ENCODE data around the gene LTBP1.
"Not testable (repeated sequence)": the region's sequence is repeated elsewhere in the genome, so short reads cannot be mapped to it uniquely, and the experiment has no call there.

LTBP1 gene

DNA sequence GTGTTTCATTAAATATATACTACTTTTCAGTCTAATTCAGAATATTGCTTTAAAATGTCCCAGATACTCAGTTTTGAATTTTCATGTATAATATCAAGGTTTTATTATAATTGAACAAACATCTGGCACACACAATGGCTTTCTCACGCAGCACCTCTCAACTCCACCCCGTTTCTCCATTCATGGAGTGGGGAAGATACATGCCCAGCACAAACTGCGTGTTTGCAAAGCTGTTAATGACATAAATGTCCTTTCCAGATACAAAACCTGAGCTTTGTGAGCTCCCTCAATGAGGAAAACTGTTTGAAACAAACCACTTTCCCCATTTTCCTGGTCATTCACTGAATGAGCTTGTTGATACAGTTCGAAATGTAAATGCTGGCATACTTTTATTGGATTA, 379.3 kb downstream of the LTBP1 start:
- no peak for DNase-seq

DNA sequence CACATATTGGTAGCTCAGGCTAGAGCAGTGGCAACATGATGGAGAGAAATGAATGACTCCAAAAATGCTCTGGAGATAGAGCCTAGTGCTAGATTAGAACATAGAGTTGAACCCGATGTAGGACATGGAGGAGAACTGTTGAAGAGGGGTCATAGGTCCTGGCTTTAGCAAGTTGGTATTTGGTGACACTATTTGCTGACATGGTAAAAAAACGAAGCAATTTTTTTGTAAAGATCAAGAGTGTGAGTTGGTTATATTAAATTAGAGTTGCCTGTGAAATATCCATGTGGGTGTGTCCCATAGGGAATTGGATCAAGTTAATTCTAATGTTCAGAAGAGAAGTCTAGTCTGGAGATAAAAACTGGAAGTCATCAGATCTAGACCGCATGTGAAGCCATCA, 386.7 kb downstream of the LTBP1 start:
- no peak for DNase-seq

DNA sequence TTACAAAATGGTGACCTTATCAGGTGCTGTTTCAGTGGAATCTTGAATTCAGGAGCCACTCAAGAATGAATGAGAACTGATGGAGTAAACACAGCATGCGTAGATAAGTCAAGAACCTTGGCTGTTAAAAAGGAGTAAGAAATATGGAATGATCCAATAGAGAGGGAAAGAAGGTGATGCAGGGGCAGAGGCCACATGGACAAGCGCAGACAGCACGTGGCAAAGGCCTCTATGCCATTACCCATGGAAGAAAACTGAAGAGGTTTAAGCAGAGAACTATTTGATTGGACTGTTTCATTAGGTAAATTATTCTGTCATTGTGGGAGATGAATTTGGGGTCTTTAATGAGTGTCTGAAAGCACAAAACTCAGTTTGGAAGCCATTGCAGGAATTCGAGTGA, 387.3 kb downstream of the LTBP1 start:
- no peak for DNase-seq

DNA sequence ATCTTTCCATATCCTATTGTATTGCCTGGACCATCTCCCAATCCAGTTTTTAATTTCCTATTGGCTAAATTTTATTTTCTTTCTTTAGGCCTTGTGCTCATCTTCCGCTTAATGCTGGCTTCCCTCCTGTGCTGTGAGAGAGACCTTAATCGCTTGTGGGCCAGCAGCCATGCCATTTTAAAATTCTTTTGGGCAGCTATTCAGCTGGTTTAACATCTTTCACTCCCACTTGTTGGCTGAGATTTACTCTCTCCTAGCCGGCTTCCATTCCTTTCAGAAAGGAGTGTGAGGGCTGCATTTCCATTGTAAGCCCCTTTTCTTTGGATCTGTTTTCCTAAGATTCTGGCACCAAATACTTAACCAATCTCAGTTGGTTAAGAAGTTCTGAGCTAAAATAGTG, 388.8 kb downstream of the LTBP1 start:
- no peak for DNase-seq

DNA sequence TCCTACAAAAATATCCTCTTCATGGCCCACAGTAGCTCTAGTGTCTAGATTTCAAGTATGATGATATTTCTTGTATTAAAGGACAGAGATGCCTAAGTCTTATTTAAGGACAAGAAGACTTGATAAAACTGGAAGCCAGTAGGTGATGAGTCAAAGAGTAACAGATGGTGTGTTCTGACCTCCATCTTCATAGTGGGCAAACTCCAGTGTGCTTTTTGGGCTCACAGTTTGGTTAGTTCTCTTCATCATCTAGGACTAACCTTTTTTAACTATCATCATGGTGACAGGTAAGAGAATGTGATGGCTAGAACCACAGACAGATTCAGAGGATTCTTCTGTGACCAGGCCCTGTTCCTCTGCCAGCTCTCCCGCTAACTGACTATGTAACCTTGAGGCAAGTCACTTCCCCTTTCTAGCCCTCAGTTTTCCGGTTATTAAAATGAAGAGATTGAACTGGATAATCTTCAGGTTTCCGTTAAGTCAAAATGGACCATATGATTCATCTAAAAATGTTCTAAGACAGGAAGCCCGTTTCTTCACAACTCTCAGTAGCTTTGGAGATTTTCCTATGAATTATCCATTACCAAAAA, 389.4 kb downstream of the LTBP1 start:
- DNase-seq = no peak

DNA sequence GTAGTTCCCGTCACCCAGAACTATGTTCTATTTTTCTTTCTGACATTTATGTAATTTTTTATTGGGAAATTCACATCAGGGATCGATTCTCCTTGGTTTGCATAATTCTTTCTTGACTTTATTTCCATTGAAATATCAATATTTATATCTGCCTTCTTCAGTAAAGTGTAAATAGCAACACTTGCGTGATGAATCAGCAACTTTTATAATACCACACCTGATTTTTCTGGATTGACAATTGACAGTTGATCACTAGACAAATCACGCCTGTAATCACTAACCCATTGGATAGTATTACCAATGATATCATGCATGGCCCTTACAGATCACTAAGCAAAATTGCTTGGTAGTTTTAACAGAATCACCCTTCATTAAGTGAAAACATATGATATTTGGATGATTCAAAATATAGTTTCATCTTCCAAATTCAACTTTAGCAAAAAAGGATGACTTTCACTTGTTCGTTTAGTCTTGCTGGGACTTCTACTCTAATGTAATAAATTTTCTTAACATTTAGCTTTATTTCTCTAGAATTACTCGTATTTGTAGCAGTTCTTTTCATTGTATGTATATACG, 390.7 kb downstream of the LTBP1 start:
- no peak for DNase-seq

DNA sequence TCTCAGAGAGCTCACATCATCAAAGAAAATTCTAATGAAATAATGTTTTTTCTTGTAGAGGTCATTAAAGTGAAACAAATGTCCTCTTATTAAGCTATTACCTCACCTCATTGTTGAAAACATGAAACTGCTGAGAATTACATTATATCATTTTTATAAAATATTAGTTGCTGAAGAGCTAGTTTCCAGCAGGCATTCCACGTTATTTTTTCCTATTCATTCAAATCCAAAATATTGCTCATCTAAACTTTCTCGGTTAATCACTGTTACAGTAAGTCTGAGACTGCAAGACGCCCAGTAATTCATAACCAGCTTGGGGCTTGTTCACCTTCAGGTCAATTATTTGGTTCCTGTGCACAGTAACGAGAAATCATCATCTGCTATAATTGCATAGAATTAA, 391.2 kb downstream of the LTBP1 start:
- no peak for DNase-seq

DNA sequence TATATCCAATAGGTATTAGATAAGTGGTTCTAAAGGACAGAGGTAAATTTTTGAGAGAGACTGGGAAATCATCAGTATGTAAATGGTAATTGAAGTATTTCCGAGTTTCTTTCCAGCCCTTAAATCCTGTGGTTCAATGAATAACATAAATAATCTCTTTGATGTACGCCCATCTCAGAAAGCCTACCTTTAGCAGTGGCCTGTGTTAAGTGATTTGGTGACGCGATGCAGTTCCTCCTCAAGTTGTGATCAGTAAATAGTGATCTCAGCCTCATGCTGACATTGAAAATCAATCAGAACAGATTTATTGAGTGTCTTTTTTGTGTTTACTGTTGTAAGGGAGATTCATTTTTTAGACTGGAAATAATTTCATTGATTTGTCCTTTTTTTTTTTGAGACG, 392.5 kb downstream of the LTBP1 start:
- no peak for DNase-seq

DNA sequence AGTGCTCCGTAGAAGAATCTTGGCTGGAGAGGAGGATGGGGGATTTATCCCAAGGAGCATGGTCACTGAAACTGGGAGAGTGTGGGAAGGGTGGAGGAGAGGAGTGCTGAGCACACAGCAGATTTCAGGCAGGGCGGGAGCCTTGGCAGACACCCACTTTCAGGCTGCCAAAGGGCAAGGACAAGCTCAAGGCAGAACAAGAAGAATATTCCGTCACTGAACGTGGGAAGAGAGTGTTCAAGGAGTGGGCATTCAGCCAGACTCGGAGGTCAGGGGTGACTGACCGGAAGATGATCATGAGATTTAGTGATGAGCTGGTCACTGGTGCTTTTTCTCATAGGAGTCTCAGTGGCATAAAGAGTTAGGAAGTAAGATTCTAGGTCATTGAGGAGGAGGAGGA, 393.5 kb downstream of the LTBP1 start:
- DNase-seq = no peak

DNA sequence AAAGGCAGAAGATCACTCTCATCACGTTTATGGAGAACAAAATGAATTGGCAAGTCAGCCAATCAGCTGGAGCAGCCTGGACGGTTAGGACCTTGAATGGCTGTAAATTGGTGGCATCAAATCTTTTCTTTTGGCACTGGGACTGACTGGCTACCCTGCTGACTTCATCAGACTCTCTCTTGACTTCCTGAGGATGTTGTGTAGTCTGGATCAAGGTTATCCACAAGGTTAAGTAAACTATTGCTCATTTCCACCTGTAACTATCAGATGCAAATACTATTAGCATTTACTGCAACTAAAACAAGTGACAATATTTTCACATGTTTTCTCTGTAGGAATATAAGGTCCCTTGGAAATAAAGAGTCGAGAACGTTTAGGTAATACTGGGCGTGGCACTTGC, 395.4 kb downstream of the LTBP1 start:
- DNase-seq = no peak

DNA sequence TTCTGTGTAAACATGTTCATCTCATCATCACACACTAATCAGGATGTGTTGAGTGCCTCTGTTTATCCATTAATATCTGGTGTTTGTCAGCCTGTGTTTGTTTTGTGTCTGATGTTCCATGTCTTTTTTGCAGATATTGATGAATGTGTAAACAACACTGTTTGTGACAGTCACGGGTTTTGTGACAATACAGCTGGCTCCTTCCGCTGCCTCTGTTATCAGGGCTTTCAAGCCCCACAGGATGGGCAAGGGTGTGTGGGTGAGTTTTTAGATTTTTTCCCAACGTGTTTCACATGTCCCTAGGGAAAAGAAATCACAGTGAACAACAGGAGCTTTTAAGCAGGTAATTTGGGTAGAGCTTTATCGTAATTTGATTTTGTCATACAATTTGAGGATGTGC, 396.0 kb downstream of the LTBP1 start:
- DNase-seq = no peak

DNA sequence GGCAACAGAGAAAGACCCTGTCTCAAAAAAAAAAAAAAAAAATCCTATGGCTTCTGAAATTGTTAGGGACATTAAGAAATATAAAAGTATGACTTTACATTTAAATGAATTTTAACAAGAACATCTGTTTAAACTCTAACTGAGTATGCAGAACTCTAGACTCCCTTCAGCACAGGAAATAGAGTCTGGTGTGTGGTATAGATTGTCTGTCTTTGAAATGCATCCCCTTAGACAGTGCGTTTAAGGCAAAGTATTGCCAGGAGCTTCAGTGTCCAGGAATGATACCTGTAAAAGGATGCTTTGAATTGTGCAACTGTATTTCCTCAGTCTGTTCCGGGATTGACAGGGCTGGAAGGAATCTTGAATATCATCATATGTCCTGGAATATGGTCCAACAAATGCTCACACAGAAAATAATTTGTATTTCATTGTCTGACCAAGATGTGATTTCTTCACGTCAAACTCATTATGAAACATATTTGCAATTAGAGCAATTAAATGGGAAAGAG, 396.7 kb downstream of the LTBP1 start:
- no peak for DNase-seq

DNA sequence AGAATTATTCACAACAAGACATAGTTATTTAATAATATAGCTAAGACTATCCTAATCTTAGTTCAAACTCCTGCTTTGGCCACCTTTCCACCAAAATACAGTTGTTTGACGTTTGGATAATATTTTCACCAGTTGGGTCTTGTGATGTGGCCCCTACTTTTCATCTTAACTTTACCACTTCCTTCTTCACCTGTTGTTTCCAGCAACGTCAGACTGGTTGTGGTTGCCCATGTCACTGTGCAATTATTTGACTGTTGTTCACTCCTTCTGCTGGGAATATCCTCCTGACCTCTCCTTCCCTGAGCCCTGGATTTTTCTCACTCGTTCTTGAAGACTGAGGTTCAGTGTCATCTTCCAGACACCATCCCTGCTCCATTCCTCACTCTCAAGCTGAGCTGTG, 397.5 kb downstream of the LTBP1 start:
- no peak for DNase-seq

DNA sequence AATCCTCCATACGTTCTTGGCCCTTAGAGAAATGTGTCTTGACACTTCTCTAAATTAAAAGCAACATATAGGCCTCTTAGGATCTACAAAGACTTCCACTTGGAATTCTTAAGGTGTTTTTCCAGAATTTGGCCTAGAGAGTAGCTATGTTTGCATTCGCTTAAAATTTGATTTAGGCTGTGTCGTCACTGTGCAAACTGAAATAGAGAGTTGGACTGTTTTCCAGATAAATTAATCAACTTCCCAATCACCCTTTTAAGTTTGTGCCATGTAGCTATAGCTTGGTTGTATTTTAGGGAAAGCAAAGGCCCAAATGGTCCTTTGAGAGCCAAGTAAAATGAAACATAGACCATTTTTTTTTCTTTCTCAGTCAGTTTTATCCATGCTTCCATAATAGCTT, 401.1 kb downstream of the LTBP1 start:
- DNase-seq = no peak

DNA sequence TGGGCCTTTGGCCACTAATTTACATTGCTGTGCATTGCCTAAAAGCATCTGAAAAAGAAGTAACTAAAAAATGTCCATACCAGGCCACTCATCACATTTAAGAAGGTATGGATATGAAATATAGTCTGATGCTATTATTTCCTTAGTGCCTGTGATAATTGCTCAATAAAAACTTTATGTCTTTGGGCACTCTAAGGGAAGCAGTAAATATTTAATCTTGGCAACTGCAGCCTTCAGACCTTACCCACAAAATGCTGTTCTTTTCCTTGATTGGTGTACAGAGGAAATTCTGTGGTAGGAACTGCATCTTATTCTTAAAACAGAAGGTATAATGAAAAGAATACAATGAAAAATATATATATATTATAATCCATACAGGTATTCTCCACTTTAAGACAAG, 403.9 kb downstream of the LTBP1 start:
- DNase-seq = no peak

DNA sequence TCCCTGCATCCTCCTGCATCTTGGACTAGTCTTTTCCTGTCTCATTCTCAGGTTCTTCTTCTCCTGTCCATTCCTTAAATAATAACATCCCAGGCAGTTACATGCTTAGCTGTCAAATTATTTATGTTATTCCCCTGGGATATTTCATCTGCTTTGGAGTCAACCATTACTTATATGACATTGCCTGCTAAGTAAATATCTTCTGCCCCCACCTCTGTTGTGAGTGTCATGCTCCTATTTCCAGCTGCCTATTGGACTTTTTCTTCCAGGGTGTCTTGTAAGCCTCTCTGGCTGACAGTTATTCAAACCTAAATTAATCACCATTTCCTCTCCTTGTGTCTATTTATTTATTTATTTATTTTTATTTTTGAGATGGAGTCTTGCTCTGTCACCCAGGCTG, 405.0 kb downstream of the LTBP1 start:
- DNase-seq = no peak

DNA sequence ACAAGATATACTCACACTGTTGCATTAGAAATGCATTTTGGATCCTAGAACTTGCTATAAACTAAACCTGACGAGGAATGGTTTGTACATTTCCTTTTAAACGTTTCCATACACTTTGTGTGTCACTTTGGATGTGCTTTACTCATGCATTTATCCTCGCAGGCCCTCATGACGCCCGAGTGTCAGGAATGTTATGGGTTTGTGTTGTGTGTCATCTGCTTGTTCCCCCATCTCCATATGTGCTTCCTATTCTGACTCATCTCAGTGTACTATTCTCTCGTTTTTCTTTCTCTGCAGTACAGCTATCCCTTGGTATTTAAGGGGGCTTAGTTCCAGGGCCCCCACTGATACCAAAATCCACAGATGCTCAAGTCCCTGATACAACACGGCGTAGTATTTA, 408.2 kb downstream of the LTBP1 start:
- no peak for DNase-seq

DNA sequence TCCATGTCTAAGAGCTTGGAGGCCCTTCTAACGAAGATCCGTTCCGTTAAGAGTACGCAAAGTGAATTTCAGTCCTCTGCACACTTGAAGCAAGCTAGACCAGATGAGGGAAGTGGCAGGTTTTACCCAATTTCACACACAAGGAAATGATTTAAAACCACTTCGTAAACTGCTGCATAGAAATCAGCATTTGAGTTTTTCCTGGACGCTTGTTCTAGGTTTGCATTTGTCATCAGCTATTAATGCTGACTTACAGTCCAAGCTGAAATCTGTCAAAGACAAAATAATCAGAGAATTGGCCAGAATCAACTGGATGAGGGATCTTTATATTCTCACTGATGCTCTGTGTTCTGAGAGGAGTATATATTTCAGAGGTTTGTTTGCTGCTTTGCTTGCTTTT, 412.1 kb downstream of the LTBP1 start:
- DNase-seq = no peak

DNA sequence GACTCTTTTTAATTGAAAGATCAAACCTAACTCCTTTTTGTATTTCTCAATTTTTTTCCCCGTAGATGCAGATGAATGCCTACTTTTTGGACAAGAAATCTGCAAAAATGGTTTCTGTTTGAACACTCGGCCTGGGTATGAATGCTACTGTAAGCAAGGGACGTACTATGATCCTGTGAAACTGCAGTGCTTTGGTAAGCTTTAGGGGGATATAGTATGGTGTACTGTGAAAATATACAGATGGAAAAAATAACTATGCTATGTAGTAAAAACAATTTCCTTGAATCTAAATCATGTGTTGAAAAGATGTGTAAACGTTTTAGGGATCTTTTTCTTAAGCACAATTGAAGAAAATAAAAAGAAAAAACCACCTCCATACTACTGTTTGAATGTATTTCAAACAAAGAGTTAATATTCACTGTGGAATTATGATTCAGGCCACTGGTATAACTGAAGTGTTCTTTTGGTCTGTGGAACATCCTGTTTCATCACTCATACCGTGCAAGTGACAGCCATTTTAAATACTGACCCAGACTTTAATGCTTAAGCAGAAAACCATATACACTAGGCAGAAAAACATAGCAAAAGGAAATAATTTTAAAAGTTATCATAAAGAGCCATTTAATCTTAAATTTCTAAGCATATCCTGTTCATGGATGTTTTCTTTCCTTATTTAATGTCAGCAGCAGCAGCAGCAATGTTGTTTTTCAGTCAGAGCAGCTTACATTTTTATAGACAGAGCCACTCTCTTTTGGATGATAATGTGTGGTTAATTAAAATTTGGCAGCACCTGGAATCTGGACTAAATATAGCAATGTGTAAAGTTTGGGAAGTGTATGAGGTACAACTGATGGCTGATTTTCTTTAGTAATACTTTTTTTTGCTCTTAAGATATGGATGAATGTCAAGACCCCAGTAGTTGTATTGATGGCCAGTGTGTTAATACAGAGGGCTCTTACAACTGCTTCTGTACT, 416.9 kb downstream of the LTBP1 start:
- DNase-seq = no peak

DNA sequence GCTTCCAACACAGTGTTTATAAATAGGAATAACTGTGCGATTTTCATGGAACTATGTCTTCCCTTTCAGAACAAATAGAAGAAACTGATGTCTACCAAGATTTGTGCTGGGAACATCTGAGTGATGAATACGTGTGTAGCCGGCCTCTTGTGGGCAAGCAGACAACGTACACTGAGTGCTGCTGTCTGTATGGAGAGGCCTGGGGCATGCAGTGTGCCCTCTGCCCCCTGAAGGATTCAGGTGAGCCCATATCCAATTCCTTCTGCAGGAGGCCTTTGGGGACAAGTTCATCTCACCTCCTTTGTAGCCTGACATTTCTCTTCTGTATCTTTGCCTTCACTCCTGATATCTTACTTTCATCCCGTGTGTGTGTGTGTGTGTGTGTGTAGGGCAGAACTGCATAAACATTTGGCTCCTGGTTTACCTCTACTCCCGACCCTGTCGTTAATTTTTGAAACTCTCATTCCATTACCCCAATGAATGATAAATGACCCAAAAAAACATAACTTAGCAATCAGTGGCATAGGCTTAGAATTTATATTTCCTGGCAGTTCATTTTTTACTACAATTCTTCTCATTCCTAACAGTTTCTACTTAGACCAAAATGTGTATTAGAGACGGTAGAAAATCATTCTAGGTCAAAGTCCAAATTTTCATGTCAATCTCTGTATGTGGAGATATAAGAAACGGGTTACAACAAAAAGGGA, 418.7 kb downstream of the LTBP1 start:
- no peak for DNase-seq

DNA sequence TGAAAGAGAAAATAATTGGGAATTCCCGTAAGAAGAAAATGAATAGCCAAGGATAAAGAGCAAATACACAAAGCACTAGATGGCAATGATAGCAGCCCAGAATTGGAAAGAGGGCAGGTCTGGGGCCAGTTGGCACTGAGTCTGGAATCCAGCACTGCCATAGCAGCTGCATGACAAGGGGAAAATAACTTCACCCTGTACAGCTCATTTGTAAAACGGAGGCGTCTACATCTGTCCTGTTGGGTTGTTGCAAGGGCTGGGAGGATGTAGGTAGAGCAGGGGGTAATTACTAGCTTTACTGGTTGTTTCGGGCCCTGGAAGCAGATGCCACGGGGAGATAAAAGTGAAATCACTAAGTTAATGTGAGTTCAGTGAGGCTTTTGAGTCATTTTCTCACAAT, 419.7 kb downstream of the LTBP1 start:
- no peak for DNase-seq

DNA sequence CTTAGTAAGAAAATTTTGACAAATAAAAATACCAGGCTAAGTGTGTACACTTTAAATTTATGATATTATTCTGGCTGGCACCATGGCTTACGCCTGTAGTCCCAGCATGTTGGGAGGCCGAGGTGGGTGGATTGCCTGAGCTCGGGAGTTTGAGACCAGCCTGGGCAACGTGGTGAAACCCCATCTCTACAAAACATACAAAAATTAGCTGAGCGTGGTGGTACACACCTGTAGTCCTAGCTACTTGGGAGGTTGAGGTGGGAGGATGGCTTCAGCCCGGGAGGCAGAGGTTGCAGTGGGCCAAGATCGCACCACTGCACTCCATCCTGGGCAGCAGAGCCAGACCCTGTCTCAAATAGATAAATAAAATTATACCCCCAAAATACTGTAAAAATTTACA, 421.8 kb downstream of the LTBP1 start:
- not testable (repeated sequence) for DNase-seq

DNA sequence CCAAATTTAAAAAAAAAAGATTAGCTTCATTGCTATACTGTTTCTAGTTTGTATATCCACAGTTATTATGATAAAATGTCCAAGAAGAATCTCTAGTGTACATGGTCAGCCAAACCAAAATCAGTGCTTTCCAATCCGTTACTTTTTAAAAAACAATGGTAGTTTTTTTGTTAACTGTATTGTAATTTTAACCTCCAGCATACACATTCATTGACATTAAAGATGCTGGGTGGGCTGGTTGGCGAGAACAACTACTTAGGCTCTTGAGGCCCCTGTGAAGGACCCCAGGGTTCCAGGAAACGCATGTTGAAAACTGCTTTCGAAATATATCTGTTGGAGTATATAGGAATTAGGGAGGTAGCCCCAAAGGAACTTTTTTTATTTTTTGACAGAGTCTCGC, 422.4 kb downstream of the LTBP1 start:
- DNase-seq = no peak

Data from DMS79 (cell line).